Spinal cord (tissue), 10 donors: ENCODE measurements around the gene PBOV1. TPM values are rescaled to one million over a fixed set of nuclear protein-coding genes. Genes with fewer than 3 reads are reported as not detected.
"Not testable (repeated sequence)": the region's sequence is repeated elsewhere in the genome, so short reads cannot be mapped to it uniquely, and the experiment has no call there.

Experiments
- DNase-seq, 6 donors: peaks; one replicate each; pipeline versions ENCODE4 v3.0.0 to v3.0.0-alpha.2; 2013 to 2015; ENCODE audit warnings: low spot score in 6 of 6, low read depth in 4 of 6
- H3K27ac ChIP-seq: one replicate; pipeline ENCODE4 v1.5.1; 2013; ENCODE audit warnings: low read depth, low read length, control low read depth
- H3K27me3 ChIP-seq: one replicate; pipeline ENCODE4 v1.6.1; 2013; ENCODE audit warnings: low read length; ENCODE audit not compliant: control insufficient read depth, insufficient read depth
- H3K36me3 ChIP-seq: one replicate; pipeline ENCODE4 v1.6.1; 2013; ENCODE audit warnings: low read length; ENCODE audit not compliant: control insufficient read depth, insufficient read depth
- H3K4me1 ChIP-seq: one replicate; pipeline ENCODE4 v1.6.1; 2013; ENCODE audit warnings: low read length; ENCODE audit not compliant: control insufficient read depth, insufficient read depth
- H3K4me3 ChIP-seq: one replicate; pipeline ENCODE4 v1.5.1; 2013; ENCODE audit warnings: low read depth, low read length, control low read depth
- H3K9me3 ChIP-seq: one replicate; pipeline ENCODE4 v1.6.1; 2013; ENCODE audit warnings: low read length; ENCODE audit not compliant: control insufficient read depth, insufficient read depth
- WGBS: methylation state at CpG from one replicate; pipeline ENCODE4 v1.1.5; 2013; ENCODE audit warnings: missing lambda C conversion rate; ENCODE audit not compliant: insufficient coverage; 5-methylcytosine and 5-hydroxymethylcytosine counted together
- polyA plus RNA-seq, 2 donors: library from polyadenylated mRNA; unstranded; fragments of 120-200 nt; gene quantifications; one replicate each; pipeline ENCODE4 v1.2.1, GENCODE V29; 2013; ENCODE audit not compliant: insufficient read length in 2 of 2
- total RNA-seq, 2 donors: library from RNA; depleted of rRNA in 1 of 2; stranded (reverse); fragments of 120-200 nt in 1 of 2; fragments of >200 nt in 1 of 2; gene quantifications; one replicate each; pipeline versions ENCODE4 v1.2.3 to v1.2.4, GENCODE V29; 2013 to 2014
- donor health status: healthy.

PBOV1 gene
- total and polyA plus RNA-seq, 4 donors: 0.32 TPM; not detected in 3

DNA sequence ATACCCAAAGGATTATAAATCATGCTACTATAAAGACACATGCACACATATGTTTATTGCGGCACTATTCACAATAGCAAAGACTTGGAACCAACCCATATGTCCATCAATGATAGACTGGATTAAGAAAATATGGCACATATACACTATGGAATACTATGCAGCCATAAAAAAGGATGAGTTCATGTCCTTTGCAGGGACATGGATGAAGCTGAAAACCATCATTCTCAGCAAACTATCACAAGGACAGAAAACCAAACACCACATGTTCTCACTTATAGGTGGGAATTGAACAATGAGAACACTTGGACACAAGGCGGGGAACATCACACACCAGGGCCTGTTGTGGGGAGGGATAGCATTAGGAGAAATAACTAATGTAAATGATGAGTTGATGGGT is 5.8 kb downstream of the PBOV1 start:
- not testable (repeated sequence) for DNase-seq, H3K4me3 ChIP-seq, H3K9me3 ChIP-seq, H3K36me3 ChIP-seq, H3K27ac ChIP-seq, H3K27me3 ChIP-seq, H3K4me1 ChIP-seq
- no CpG with 5 or more reads among the region's 2 CpGs for WGBS

DNA sequence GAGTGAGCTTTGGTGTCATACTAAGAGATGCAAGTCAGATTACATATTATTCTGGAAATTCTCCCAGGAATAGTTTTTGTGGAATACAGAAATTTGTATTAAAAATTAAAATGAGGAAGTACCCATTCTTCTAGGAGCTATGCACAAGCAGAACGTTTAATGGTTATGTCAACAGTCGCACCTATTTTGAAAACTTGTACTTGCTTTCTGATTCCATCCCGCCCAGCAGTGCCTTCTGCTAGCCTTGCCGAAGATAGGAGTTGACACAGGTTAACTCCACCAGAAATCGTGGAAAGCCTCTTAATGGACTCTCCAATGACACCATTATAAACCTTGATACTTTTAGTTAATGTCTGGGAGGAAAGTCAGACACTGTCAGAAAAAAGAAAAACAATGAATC is 6.7 kb downstream of the PBOV1 start:
- H3K27me3 ChIP-seq: no peaks in the 10 kb centered on the region
- H3K27ac ChIP-seq: no peak overlapping the region
- no peaks in the 10 kb centered on the region for H3K36me3 ChIP-seq
- H3K9me3 ChIP-seq: no peaks in the 10 kb centered on the region
- no peak overlapping the region for H3K4me3 ChIP-seq
- peaks cover 4% of the 10 kb centered on the region for H3K4me1 ChIP-seq
- no peak for DNase-seq
- 93% methylated on average over 2 of the region's 5 CpGs for WGBS

DNA sequence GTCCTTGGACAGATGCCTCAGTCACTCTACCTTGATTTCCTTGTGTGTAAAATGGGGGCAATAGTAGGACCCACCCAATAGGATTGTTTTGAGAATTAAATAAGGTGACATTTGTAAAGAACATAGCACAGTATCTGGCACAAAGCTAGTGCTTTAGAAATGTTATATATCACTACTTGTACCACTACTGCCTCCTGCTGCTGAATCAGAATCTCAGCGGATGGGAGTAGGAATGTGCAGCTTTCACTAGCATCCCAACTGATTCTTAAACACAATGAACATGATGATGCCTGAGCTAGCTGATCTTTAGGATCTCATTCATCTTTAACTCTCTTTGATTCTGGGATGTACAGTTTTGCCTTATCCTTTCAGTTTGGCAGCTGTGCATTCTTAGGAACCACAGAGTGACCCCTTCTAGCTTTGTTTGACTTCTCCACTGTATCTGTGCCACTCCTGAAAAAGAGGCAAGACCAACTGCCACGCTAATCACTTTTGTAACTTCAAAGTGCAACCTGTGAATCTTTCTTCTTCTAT is 7.2 kb downstream of the PBOV1 start:
- no peak overlapping the region for H3K27ac ChIP-seq

DNA sequence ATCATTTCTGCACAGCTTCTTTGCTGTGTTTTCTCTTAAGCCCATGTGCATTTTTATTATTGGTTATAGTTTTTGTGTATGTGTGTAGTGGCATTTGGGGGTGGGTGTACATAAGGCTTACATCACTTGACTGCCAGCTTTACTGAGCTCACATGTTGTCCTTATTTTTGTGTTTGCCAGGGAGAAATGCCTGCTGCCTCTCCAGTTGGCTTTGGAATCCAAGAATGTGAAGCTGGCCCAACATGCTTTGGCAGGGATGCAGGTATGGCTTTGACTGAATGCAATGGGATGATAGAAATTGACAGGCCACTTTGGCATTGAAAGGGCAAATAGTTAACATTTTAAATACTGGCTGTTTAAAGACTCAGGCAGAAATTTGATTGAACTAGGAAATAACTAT is 11.4 kb downstream of the PBOV1 start:
- Histone ChIP-seq H3K4me1 (peaks cover 4% of the 10 kb centered on the region), H3K9me3 (no peaks in the 10 kb centered on the region), H3K27ac (no peak overlapping the region), H3K36me3 (no peaks in the 10 kb centered on the region), H3K27me3 (no peaks in the 10 kb centered on the region), H3K4me3 (no peak overlapping the region)
- peak in 2 of 6 donors; percentile 32 to 92 for DNase-seq

More for the DNA sequence above, 7.2 kb downstream of the PBOV1 start:
- Histone ChIP-seq H3K9me3 (no peaks in the 10 kb centered on the region), H3K36me3 (no peaks in the 10 kb centered on the region), H3K27me3 (no peaks in the 10 kb centered on the region), H3K4me1 (peaks cover 4% of the 10 kb centered on the region), H3K4me3 (no peak overlapping the region)
- no CpG with 5 or more reads among the region's 2 CpGs for WGBS
- DNase-seq: no peak

DNA sequence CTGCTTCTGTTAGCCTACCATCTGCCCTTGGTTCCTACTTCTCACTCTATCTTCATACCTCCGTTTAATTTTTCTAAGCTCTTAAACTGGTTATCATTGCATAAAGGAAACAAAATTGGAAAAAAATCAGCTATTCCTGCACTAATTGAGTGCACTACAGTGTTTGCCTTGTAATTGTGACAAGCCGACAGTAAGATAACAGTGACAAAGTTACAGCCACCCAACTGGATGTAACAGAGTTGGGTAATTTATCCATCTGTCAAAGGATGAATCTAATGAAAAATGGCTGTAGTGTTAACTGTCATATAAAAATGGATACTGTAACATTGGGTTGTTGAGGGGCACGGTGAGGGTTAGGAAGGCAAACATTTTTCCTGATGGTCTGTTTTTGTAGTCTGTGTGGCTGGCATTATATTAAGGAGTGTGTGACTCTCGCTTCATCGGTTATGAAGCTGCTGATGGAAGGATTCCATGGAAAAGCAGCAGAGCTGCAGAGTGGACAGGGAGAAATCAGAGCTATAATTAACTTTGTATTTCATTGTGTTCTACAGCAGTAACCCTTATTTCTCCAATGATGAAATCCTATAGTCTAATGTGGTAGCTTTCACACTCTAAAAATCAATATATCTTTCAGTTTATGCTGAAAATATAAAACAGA is 12.7 kb downstream of the PBOV1 start:
- WGBS: 67% methylated on average over 2 of the region's 5 CpGs

DNA sequence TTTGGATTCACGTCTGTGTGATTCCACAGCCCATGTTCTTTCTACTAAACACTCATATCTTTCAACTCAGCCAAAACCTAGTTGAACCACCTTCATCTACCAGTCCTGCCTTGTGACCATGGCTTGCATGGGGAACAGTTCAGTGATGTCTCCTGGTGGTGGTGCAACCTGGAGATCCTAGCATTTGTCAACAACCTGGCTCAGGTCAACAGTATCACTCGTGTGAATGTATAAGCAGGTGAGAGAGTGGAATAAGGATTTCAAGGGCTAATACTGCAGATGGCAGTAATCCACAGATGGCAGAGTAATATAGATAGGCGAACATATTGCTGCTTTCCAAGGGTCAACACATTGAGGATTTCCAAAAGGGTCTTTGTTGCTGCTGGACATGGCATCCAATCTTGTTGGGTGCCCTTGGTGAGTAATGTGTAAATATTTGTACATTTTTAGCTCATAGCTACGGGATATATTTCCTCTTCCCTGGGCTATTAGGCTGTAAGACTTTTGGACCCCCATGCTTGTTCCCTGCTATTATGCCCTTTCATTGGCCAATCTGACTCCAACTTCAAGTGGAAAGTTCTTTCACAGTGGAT is 13.4 kb downstream of the PBOV1 start:
- no peak overlapping the region for H3K27ac ChIP-seq
- H3K4me1 ChIP-seq: peaks cover 4% of the 10 kb centered on the region
- DNase-seq: no peak
- 96% methylated on average over 2 of the region's 4 CpGs for WGBS
- no peak overlapping the region for H3K4me3 ChIP-seq
- H3K27me3 ChIP-seq: no peaks in the 10 kb centered on the region
- no peaks in the 10 kb centered on the region for H3K36me3 ChIP-seq
- no peaks in the 10 kb centered on the region for H3K9me3 ChIP-seq

More for the DNA sequence above, 12.7 kb downstream of the PBOV1 start:
- Histone ChIP-seq H3K27me3 (no peaks in the 10 kb centered on the region), H3K4me1 (peaks cover 4% of the 10 kb centered on the region), H3K4me3 (no peak overlapping the region), H3K27ac (no peak overlapping the region), H3K9me3 (no peaks in the 10 kb centered on the region), H3K36me3 (no peaks in the 10 kb centered on the region)
- peak in 1 of 6 donors; percentile 67 for DNase-seq

DNA sequence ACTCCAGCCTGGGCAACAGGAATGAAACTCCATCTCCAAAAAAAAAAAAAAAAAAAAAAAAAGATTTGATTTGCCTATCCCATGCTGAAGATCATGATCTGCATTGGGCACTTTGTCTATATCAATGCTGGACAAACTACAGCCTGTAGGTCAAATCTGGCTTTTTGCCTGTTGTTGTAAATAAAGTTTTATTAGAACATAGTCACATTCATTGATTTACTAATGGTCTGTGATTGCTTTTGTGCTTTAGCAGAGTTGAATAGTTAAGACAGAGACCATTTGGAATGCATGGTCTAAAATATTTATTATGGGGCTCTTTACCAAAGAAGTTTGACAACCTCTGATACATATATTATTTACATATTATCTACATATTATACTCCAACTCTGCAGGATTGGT is 14.0 kb downstream of the PBOV1 start:
- peaks cover under 1% of the 10 kb centered on the region for H3K4me1 ChIP-seq
- no peak overlapping the region for H3K27ac ChIP-seq
- DNase-seq: no peak
- H3K4me3 ChIP-seq: no peak overlapping the region
- H3K27me3 ChIP-seq: no peaks in the 10 kb centered on the region
- H3K36me3 ChIP-seq: no peaks in the 10 kb centered on the region
- no peaks in the 10 kb centered on the region for H3K9me3 ChIP-seq

DNA sequence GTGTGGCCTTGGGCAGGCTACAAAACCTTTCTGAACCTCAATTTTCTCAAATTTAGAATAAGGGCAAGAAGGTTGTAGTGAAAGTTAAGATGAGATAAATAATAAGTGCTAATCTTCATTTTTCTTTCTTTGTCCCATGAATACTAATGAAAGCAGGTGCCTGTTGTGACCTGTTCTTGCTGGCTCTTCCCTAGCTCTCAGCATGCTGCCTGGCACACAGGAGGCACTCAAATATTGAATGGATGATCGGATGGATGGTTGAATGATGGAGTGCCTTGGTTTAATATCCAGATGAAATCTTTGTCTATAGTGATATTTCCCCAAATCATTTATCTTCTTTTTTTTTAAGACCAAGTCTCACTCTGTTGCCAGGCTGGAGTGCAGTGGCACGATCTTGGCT is 15.0 kb downstream of the PBOV1 start:
- H3K4me3 ChIP-seq: no peak overlapping the region
- H3K27ac ChIP-seq: no peak overlapping the region
- no peaks in the 10 kb centered on the region for H3K9me3 ChIP-seq
- no peaks in the 10 kb centered on the region for H3K36me3 ChIP-seq
- 92% methylated on average over 1 of the region's 2 CpGs for WGBS
- no peaks in the 10 kb centered on the region for H3K27me3 ChIP-seq
- no peak for DNase-seq
- H3K4me1 ChIP-seq: no peaks in the 10 kb centered on the region

DNA sequence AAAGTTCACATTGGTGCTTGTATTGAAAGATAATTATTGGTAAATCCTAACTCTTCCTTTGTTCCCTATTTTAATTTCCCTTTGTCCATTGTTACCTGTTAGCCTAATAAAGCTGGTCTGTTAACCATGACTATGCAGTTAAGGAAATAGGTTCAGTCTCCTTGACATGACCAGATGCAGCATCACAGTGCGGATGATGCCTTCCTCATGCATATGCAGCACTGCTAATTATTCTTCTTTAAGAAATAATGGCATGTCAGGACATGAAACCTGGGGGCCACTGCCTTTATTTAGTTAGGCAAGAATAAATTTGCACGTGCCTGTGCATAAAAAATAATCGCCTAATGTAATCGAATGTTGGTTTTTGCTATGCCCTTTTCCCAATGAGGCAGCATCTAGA is 16.5 kb downstream of the PBOV1 start:
- H3K4me3 ChIP-seq: no peak overlapping the region
- 73% methylated on average over 3 of the region's 4 CpGs for WGBS
- no peaks in the 10 kb centered on the region for H3K9me3 ChIP-seq
- H3K27me3 ChIP-seq: no peaks in the 10 kb centered on the region
- no peak for DNase-seq
- no peak overlapping the region for H3K27ac ChIP-seq
- no peaks in the 10 kb centered on the region for H3K36me3 ChIP-seq
- no peaks in the 10 kb centered on the region for H3K4me1 ChIP-seq

DNA sequence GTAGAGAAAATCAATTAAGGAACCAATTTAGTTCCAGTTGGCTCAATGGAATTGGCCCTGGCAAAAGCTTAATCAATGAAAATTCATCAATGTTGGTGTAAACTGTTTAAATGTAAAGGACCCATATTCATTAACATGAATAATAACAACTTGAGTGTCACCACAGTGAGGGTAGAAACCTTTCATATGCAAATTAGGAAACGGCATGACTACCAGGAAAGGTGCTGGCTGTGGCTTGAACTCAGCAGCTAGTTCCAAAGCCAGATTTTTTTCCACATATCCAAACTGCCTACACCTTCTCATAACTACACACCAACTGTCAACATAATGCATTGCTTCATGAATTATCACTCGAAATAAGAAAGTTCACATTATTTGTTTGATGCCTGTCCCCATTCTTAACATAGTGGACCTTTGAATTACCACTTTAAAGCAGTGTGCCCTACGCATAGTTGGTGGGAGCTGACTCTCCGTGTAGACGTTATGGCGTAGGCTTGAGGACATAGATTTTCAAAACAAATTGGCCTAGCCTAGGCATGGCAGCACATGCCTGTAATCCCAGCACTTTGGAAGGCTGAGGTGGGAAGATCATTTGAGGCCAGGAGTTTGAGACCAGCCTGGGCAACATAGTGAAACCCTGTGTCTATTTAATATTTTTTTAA is 19.7 kb downstream of the PBOV1 start:
- DNase-seq: no peak
- H3K36me3 ChIP-seq: no peaks in the 10 kb centered on the region
- H3K27me3 ChIP-seq: no peaks in the 10 kb centered on the region
- no peaks in the 10 kb centered on the region for H3K4me1 ChIP-seq
- H3K9me3 ChIP-seq: no peaks in the 10 kb centered on the region
- no peak overlapping the region for H3K27ac ChIP-seq
- WGBS: 63% methylated on average over 5 of the region's 6 CpGs
- no peak overlapping the region for H3K4me3 ChIP-seq
